Nasal cavity respiratory epithelium epithelial cell of viscerocranial mucosa (primary cell): ENCODE data around the gene TEX26. TPM values are rescaled to one million over a fixed set of nuclear protein-coding genes. Genes with fewer than 3 reads are reported as not detected.

ENCODE experiments used
- total RNA-seq: library from RNA; depleted of rRNA; stranded (reverse); fragments of >200 nt; gene quantifications from 2 replicates; pipeline ENCODE4 v1.2.3, GENCODE V29; 2014

Gene TEX26
- not detected in 2 replicates for total RNA-seq

GRCh38 chr13:30932481-30933353 is at the start of gene TEX26:
TEX26 (plus strand) TSS chr13:30932656; CDS start chr13:30932716, 60 bp downstream.

GRCh38 chr13:30905932-30906383 is 26.5 kb upstream of the TEX26 start, which contains the start of gene MEDAG:
MEDAG (plus strand) TSS chr13:30906271; CDS start chr13:30906516, 245 bp downstream.

Other genes starting within 250 kb of the TEX26 start
- 0.34 and 0.85 TPM in 2 replicates for gene ALOX5AP, start 197.1 kb upstream of the TEX26 start, total RNA-seq
- gene MEDAG, start 26.4 kb upstream of the TEX26 start, total RNA-seq = not detected in 2 replicates
- 61.9 and 94.4 TPM in 2 replicates for gene HSPH1, start 229.2 kb downstream of the TEX26 start, total RNA-seq